HCT116 (cell line): ENCODE measurements around the gene EZH2. TPM values are rescaled to one million over a fixed set of nuclear protein-coding genes. Genes with fewer than 3 reads are reported as not detected.

Source experiments
- ATAC-seq: fragments of 200-7000 bp; cut with Tn5 transposase; 2 replicates; pipeline ENCODE4 v1.9.1; 2020; ENCODE audit warnings: mild to moderate bottlenecking, moderate library complexity
- BruUV-seq: library from RNA; stranded (reverse); fragments of 400-500 nt; replicated peaks from 2 replicates; lab custom pipeline; 2021; lab: Mats Ljungman, UMichigan
- CTCF ChIA-PET: fragments of 300-600 bp; sonication (Branson Sonifier 250); formaldehyde crosslinking; loops from one replicate; lab custom pipeline; 2021; ENCODE audit warnings: antibody characterized with exemption; lab: Charles Lee
- POLR2A ChIA-PET: fragments of 300-600, 350-600 bp; sonication (Branson Sonifier 250); formaldehyde crosslinking; loops from one replicate; lab custom pipeline; 2021; ENCODE audit warnings: antibody characterized with exemption; lab: Charles Lee
- RAD21 ChIA-PET, 2 experiments: fragments of 300-600 bp; sonication (Branson Sonifier 250); formaldehyde crosslinking; loops; one replicate each; lab custom pipeline; 2023; ENCODE audit warnings: low total read pairs in 2 of 2; ENCODE audit not compliant: uncharacterized antibody in 2 of 2, unreplicated experiment in 2 of 2, low non-redundant PET in 1 of 2; lab: Charles Lee
- DNase-seq: peaks from one replicate; pipeline ENCODE4 v3.0.0-alpha.2; 2010; ENCODE audit warnings: low read depth, low spot score
- H2AFZ ChIP-seq: fragments of 200-600 bp; shearing (Covaris generic), sonication (generic); 2 replicates; pipeline ENCODE4 v1.6.1; 2017; ENCODE audit warnings: low read depth, mixed run types, mixed read lengths, antibody characterized with exemption, low read length; ENCODE audit not compliant: poor library complexity, severe bottlenecking
- H3K27ac ChIP-seq: 2 replicates; pipeline ENCODE4 v1.5.1; 2012; ENCODE audit warnings: low read depth, low read length
- H3K27me3 ChIP-seq: fragments of 200-600 bp; sonication (generic); 2 replicates; pipeline ENCODE4 v1.6.1; 2016; ENCODE audit warnings: mixed run types, low read length, mixed read lengths; ENCODE audit not compliant: insufficient read depth
- H3K36me3 ChIP-seq, 2 experiments: fragments of 200-500 bp in 1 of 2; fragments of 200-600 bp in 1 of 2; sonication (Bioruptor generic) in 1 of 2; sonication (generic) in 1 of 2; 2 replicates each; pipeline versions ENCODE4 v1.5.1 to v1.6.1; 2014 to 2016; ENCODE audit warnings: low read length in 2 of 2, inconsistent platforms in 1 of 2, mixed read lengths in 1 of 2, mixed run types in 1 of 2; ENCODE audit not compliant: insufficient read depth in 2 of 2, control insufficient read depth in 1 of 2
- H3K4me1 ChIP-seq, 2 experiments: fragments of 200-600 bp in 1 of 2; sonication (generic) in 1 of 2; 2 replicates each; pipeline versions ENCODE4 v1.5.1 to v1.6.1; 2012 to 2017; ENCODE audit warnings: low read length in 2 of 2, inconsistent platforms in 1 of 2, mild to moderate bottlenecking in 1 of 2, mixed read lengths in 1 of 2, mixed run types in 1 of 2, moderate library complexity in 1 of 2; ENCODE audit not compliant: insufficient read depth in 2 of 2, control insufficient read depth in 1 of 2
- H3K4me2 ChIP-seq: fragments of 200-600 bp; sonication (generic); 2 replicates; pipeline ENCODE4 v1.6.1; 2017; ENCODE audit warnings: mixed run types, low read length, mixed read lengths
- H3K4me3 ChIP-seq, 2 experiments: fragments of 200-600 bp in 1 of 2; sonication (generic) in 1 of 2; replicated peaks in 1 of 2; 2 replicates each; pipeline ENCODE4 v1.5.1; 2011 to 2016; ENCODE audit warnings: low read length in 2 of 2, control low read depth in 1 of 2, low read depth in 1 of 2, mild to moderate bottlenecking in 1 of 2, mixed read lengths in 1 of 2, mixed run types in 1 of 2
- H3K79me2 ChIP-seq: fragments of 200-600 bp; sonication (generic); 2 replicates; pipeline ENCODE4 v1.6.1; 2017; ENCODE audit warnings: mild to moderate bottlenecking, mixed run types, low read length, moderate library complexity, mixed read lengths; ENCODE audit not compliant: insufficient read depth
- H3K9ac ChIP-seq: fragments of 200-600 bp; sonication (generic); 2 replicates; pipeline ENCODE4 v1.6.1; 2016; ENCODE audit warnings: low read length, mixed read lengths
- H3K9me2 ChIP-seq: fragments of 200-600 bp; sonication (generic), shearing (Covaris generic); 2 replicates; pipeline ENCODE4 v1.6.1; 2017; ENCODE audit warnings: mixed run types, mild to moderate bottlenecking, moderate library complexity; ENCODE audit not compliant: insufficient read depth
- H3K9me3 ChIP-seq, 2 experiments: fragments of 200-500 bp in 1 of 2; fragments of 200-600 bp in 1 of 2; sonication (Bioruptor generic) in 1 of 2; sonication (generic) in 1 of 2; 2 replicates each; pipeline ENCODE4 v1.6.1; 2014 to 2017; ENCODE audit warnings: low read length in 2 of 2, mixed read lengths in 2 of 2, inconsistent platforms in 1 of 2, low read depth in 1 of 2, mild to moderate bottlenecking in 1 of 2, mixed run types in 1 of 2, moderate library complexity in 1 of 2; ENCODE audit not compliant: control insufficient read depth in 1 of 2, insufficient read depth in 1 of 2
- H4K20me1 ChIP-seq: fragments of 200-600 bp; sonication (generic), shearing (Covaris generic); 2 replicates; pipeline ENCODE4 v1.6.1; 2017; ENCODE audit warnings: mixed run types, mild to moderate bottlenecking, moderate library complexity; ENCODE audit not compliant: insufficient read depth
- ATF3 ChIP-seq: IDR thresholded peaks from 2 replicates; pipeline ENCODE4 v1.6.1; 2012
- EGR1 ChIP-seq: IDR thresholded peaks from 2 replicates; pipeline ENCODE4 v1.6.1; 2012; ENCODE audit warnings: low read depth
- ELF1 ChIP-seq: IDR thresholded peaks from 2 replicates; pipeline ENCODE4 v1.6.1; 2012; ENCODE audit warnings: low read depth, borderline replicate concordance
- EZH2 ChIP-seq: fragments of 200-600 bp; sonication (generic); IDR thresholded peaks from 2 replicates; pipeline ENCODE4 v1.6.1; 2017; ENCODE audit warnings: antibody characterized with exemption, mixed run types
- EZH2phosphoT487 ChIP-seq: fragments of 200-600 bp; IDR thresholded peaks from 2 replicates; pipeline ENCODE4 v1.6.1; 2018; ENCODE audit warnings: antibody characterized with exemption, borderline replicate concordance
- FOSL1 ChIP-seq: IDR thresholded peaks from 2 replicates; pipeline ENCODE4 v1.6.1; 2012; ENCODE audit warnings: low read depth
- POLR2A ChIP-seq: IDR thresholded peaks from 2 replicates; pipeline ENCODE4 v1.7.0; 2011; ENCODE audit warnings: borderline replicate concordance; ENCODE audit not compliant: insufficient read depth, insufficient read length; ENCODE audit errors: extremely low read depth
- SIN3A ChIP-seq: IDR thresholded peaks from 2 replicates; pipeline ENCODE4 v1.6.1; 2012; ENCODE audit warnings: low read depth
- SRF ChIP-seq: IDR thresholded peaks from 2 replicates; pipeline ENCODE4 v1.6.1; 2012; ENCODE audit warnings: low read depth
- TCF7L2 ChIP-seq: IDR thresholded peaks from 2 replicates; pipeline ENCODE4 v1.7.0; 2011; ENCODE audit warnings: borderline replicate concordance, inconsistent platforms; ENCODE audit not compliant: insufficient read depth, insufficient read length; ENCODE audit errors: extremely low read depth
- YY1 ChIP-seq: IDR thresholded peaks from 2 replicates; pipeline ENCODE4 v1.6.1; 2011; ENCODE audit warnings: low read length, low read depth, moderate library complexity, mild to moderate bottlenecking; ENCODE audit not compliant: insufficient replicate concordance; ENCODE audit errors: extremely low read depth
- ZBTB33 ChIP-seq: IDR thresholded peaks from 2 replicates; pipeline ENCODE4 v1.6.1; 2011; ENCODE audit warnings: mild to moderate bottlenecking, low read length, moderate library complexity; ENCODE audit not compliant: insufficient replicate concordance; ENCODE audit errors: extremely low read depth
- ZFX ChIP-seq: fragments of 450-650 bp; IDR thresholded peaks from 2 replicates; pipeline ENCODE4 v1.6.1; 2017
- ZNF274 ChIP-seq: fragments of 200-500 bp; sonication (Bioruptor generic); IDR thresholded peaks from 2 replicates; pipeline ENCODE4 v1.6.1; 2014; ENCODE audit warnings: mild to moderate bottlenecking, low read depth, low read length, inconsistent platforms
- intact Hi-C: fragments of 100-400 bp; cut with micrococcal nuclease; formaldehyde crosslinking; loops from 2 replicates; pipeline ENCODE4 v1.10.0; 2022
- total RNA-seq: library from RNA; stranded (reverse); gene quantifications from one replicate; pipeline ENCODE4 v1.2.1, GENCODE V29; 2021; ENCODE audit not compliant: unreplicated experiment

Gene EZH2
- total RNA-seq, 1 experiment from 2014 or later: 55.2 TPM

GRCh38 chr7:148789220-148789619 is 94.9 kb downstream of the EZH2 start (continued):
- TF ChIP-seq ZBTB33: no peak
- TF ChIP-seq FOSL1: no peak
- no peak for TF ChIP-seq EGR1
- TF ChIP-seq ATF3: no peak
- no peak for TF ChIP-seq ELF1
- no peak for TF ChIP-seq SRF
- TF ChIP-seq YY1: no peak
- no peak for TF ChIP-seq EZH2phosphoT487
- TF ChIP-seq, all 23 proteins: peak for 0

GRCh38 chr7:148787571-148788295 is 96.4 kb downstream of the EZH2 start:
- Histone ChIP-seq H3K79me2 (peaks cover 5% of the 10 kb centered on the region; the same call in 1 of the 2 replicates), H4K20me1 (0 out of 2 replicates have a peak, but pooled peaks cover 6% of the 10 kb centered on the region), H3K9me3 (no peaks in the 10 kb centered on the region), H3K4me3 (no peak overlapping the region), H3K27ac (no peak overlapping the region), H3K4me2 (no peak overlapping the region), H2AFZ (no peak overlapping the region), H3K9ac (no peak overlapping the region), H3K4me1 (no peaks in the 10 kb centered on the region), H3K9me2 (no peaks in the 10 kb centered on the region), H3K36me3 (peaks cover 31 to 38% of the 10 kb centered on the region in 2 experiments; a peak in 3 of 4 replicates), H3K27me3 (no peaks in the 10 kb centered on the region)
- no peak for TF ChIP-seq EZH2
- TF ChIP-seq ZFX: no peak
- no peak for TF ChIP-seq POLR2A
- no peak for TF ChIP-seq EGR1
- no peak for TF ChIP-seq TCF7L2
- TF ChIP-seq ZNF274: no peak
- TF ChIP-seq SIN3A: no peak
- CTCF ChIA-PET: no interaction called here
- ATAC-seq (no peak), DNase-seq (no peak)
- intact Hi-C loops: no loop called here
- BruUV-seq: no TSS peak
- RAD21 ChIA-PET: no interaction called here
- POLR2A ChIA-PET: no interaction called here
